RWPE1 (cell line): ENCODE data around the gene GALE.
"Not testable (repeated sequence)": the region's sequence is repeated elsewhere in the genome, so short reads cannot be mapped to it uniquely, and the experiment has no call there.

ENCODE experiments used
- CTCF ChIA-PET: fragments of 350-600 bp; sonication (Branson Sonifier 250); formaldehyde crosslinking; extraction: SDS; loops from one replicate; lab custom pipeline; 2021; lab: Yijun Ruan, JAX
- POLR2A ChIA-PET: fragments of 400-600 bp; formaldehyde crosslinking; extraction: SDS; loops from one replicate; lab custom pipeline; 2020; ENCODE audit warnings: antibody characterized with exemption; ENCODE audit not compliant: low non-redundant PET; lab: Yijun Ruan, JAX
- DNase-seq: peaks from one replicate; pipeline ENCODE4 v3.0.0; 2012; ENCODE audit warnings: low spot score
- H3K27ac ChIP-seq: fragments of 450-650 bp; 2 replicates; pipeline ENCODE4 v1.5.1; 2017
- TF ChIP-seq, protein P1 (sequence below): fragments of 450-650 bp; conservative IDR thresholded peaks from 2 replicates; pipeline ENCODE4 v1.5.1; 2017; ENCODE audit warnings: low read depth, mild to moderate bottlenecking

Gene GALE

DNA sequence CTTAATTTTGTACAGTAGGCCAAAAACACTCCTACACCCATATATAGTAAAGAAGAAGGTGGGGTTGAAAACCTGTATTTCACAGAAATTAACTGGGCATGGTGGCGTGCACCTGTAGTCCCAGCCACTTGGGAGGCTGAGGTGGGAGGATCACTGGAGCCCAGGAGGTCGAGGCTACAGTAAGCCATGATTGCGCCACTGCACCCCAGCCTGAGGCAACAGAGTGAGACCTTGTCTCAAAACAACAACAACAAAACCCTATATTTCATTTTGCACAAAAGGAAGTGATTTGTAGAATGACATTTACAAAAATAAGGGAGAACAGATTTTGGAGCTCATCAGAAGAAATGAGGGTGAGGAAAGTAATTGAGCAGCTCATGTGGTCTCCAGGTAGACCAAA, 11.9 kb downstream of the GALE start:
- peak overlapping the region; percentile 38 for H3K27ac ChIP-seq
- DNase-seq: no peak
- TF ChIP-seq, protein P1, sequence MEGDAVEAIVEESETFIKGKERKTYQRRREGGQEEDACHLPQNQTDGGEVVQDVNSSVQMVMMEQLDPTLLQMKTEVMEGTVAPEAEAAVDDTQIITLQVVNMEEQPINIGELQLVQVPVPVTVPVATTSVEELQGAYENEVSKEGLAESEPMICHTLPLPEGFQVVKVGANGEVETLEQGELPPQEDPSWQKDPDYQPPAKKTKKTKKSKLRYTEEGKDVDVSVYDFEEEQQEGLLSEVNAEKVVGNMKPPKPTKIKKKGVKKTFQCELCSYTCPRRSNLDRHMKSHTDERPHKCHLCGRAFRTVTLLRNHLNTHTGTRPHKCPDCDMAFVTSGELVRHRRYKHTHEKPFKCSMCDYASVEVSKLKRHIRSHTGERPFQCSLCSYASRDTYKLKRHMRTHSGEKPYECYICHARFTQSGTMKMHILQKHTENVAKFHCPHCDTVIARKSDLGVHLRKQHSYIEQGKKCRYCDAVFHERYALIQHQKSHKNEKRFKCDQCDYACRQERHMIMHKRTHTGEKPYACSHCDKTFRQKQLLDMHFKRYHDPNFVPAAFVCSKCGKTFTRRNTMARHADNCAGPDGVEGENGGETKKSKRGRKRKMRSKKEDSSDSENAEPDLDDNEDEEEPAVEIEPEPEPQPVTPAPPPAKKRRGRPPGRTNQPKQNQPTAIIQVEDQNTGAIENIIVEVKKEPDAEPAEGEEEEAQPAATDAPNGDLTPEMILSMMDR: no peak
- ChIA-PET POLR2A (interaction anchor here (1.8 kb wide), 1 partner anchor 11 kb away, joined by 5 read pairs; no protein-coding TSS in a partner anchor), CTCF (interaction anchor here (1.7 kb wide), 1 partner anchor 9 kb away, joined by 6 read pairs; no protein-coding TSS in a partner anchor)

DNA sequence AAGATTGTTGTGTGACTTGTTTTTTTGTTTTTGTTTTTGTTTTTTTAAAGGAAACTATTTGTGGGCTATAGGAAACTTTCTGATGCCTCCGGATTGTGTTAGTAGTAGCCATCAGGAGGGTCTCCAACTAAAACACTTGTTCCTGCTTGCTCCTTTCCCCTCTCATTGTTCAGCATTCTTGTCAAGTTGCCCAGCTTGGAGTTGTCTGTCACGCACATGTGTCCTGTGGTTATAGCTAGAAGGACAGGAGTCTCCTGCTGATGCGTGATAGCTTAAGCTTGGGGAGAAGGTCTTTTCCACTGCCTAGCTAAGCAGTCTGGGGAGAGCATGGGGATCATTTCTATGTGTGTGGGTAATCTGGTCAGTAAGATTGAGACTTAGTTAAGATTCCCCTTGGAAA, 12.9 kb downstream of the GALE start:
- POLR2A ChIA-PET: no interaction called here
- CTCF ChIA-PET: interaction anchor here (1.7 kb wide), 1 partner anchor 8 kb away, joined by 6 read pairs; no protein-coding TSS in a partner anchor

DNA sequence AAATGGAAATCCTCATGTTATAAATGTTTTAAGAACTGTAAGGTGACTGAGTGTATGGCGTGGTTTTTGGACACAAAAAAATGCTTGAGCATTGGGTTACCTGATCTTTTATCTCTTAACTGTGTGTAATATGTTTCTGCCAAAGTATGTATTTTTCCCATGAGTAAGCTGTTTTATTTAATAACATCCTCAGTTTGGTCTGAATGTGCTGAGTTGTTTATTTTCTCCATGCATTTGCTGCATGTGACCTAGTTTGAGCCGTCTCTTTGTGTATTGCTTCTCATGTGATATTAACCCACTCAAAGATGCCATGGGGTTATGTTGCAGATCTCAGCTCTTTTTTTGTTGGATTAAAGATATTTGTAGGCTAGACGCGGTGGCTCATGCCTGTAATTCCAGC, 15.7 kb downstream of the GALE start:
- CTCF ChIA-PET: interaction anchor here (0.7 kb wide), 1 partner anchor 8 kb away, joined by 3 read pairs; no protein-coding TSS in a partner anchor

More for the DNA sequence above, 12.9 kb downstream of the GALE start:
- TF ChIP-seq, protein P1: no peak
- H3K27ac ChIP-seq: no peak overlapping the region
- no peak for DNase-seq

DNA sequence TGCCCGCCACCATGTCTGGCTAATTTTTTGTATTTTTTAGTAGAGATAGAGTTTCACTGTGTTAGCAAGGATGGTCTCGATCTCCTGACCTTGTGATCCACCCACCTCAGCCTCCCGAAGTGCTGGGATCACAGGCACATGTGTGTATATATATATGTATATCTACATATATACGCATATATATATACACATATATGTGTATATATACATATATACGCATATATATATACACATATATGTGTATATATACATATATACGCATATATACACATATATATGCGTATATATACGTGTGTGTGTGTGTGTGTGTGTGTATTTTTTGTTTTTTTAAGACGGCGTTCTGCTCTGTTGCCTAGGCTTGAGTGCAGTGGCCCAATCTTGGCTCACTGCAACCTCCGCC, 17.4 kb downstream of the GALE start:
- DNase-seq, H3K27ac ChIP-seq, CTCF ChIA-PET, POLR2A ChIA-PET: not testable (repeated sequence)

More for the DNA sequence above, 15.7 kb downstream of the GALE start:
- no peak for DNase-seq
- no peak overlapping the region for H3K27ac ChIP-seq
- POLR2A ChIA-PET: interaction anchor here (0.7 kb wide), 1 partner anchor 81 kb away, joined by 8 read pairs; no protein-coding TSS in a partner anchor
- TF ChIP-seq, protein P1: no peak

DNA sequence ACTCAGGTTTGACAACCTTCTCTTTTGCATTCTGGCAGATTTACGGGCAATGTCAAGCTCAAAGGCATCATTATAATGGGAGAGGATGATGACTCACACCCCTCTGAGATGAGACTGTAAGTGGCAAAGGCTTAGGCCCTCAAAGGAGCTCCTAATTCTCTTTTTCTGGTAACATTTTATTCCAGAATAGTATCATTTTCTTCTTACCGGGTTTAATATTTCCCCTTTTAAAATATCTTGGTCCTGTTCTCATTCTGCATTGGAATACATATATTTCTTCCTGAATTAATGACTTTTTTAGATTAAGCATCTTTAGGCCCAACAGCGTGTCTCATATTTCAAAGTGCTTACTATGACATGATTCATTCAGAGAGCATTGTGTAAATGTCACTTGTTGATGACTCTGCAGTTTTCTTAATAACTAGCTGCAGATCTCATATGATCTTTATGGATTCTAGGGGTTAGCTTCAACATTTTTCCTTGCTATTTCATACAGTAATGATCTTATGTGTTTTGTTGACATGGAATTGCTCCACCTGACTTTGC, 20.7 kb downstream of the GALE start:
- peak; percentile 64 for DNase-seq
- ChIA-PET POLR2A (interaction anchor here (0.6 to 1.8 kb wide), 2 partner anchors 21 to 34 kb away, joined by 4 to 15 read pairs; partner anchors contain the start of gene GALE), CTCF (interaction anchor here (1.1 to 1.8 kb wide), 3 partner anchors 9 to 12 kb away, joined by 3 to 6 read pairs (median 4); partner anchors contain the start of gene LYPLA2)
- no peak overlapping the region for H3K27ac ChIP-seq
- TF ChIP-seq, protein P1: no peak

DNA sequence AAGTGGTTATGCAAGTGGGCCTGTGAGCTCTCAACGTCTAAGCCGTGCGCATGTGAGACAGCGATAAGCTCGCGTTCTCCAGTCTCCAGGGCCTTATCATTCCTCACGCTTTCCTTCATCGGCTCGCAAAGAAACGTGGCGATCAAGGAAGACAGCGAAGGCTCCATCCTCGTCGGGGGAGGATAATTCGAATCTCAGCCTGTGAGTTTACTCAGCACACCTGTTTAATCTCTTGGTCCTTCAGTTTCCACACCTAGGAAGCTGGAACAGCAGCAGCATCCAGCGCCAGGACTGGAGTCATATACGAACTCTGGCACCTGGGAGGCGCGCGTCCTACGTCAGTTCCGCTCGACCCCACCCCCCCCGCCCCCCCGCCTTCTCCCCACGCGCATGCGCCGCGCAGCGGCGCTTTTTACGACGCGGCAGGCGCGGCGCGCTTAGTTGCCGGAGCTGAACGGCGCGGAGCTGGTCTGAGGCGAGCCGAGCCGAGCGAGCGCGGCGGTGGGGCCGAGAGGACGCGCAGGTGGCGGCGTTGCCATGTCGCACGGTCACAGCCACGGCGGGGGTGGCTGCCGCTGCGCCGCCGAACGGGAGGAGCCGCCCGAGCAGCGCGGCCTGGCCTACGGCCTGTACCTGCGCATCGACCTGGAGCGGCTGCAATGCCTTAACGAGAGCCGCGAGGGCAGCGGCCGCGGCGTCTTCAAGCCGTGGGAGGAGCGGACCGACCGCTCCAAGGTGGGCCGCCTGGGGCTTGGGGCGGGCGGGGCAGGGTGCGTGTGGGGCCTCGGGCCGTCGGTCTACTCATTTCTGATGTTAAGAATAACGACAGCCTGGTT, 22.4 kb downstream of the GALE start, which contains the start of gene PITHD1:
PITHD1 (plus strand) TSS at position 440 of the 836 bp plus-strand sequence; CDS start at position 538, 98 bp downstream.
- ChIA-PET POLR2A (interaction anchor here (1.0 to 1.1 kb wide), 2 partner anchors 14 to 21 kb away, joined by 3 to 5 read pairs; no protein-coding TSS in a partner anchor), CTCF (interaction anchor here (0.6 to 1.8 kb wide), 3 partner anchors 10 to 289 kb away, joined by 3 to 6 read pairs (median 3); no protein-coding TSS in a partner anchor)
- H3K27ac ChIP-seq: peak within 1 kb of the TSS; percentile 84
- TF ChIP-seq, protein P1: no peak
- peak; percentile 98 for DNase-seq
